T-helper 2 cell treated with Interferon-gamma antibody and Interleukin-4, amounts not matched to agents 5 μg/mL and 100 μg/mL, for 36 hours (primary cell): Measurements from ENCODE around the gene GBP6.
A peak's percentile ranks its signal among the peaks of the same experiment; 100 is the strongest.
"Not testable (repeated sequence)": the region's sequence is repeated elsewhere in the genome, so short reads cannot be mapped to it uniquely, and the experiment has no call there.

Source experiments
- DNase-seq: peaks from one replicate; pipeline ENCODE4 v3.0.0; 2021; ENCODE audit warnings: low spot score
- H3K27ac Mint-ChIP-seq: one replicate; pipeline ENCODE4 v1.8.0; 2021; ENCODE audit warnings: mild to moderate bottlenecking, mixed read lengths
- H3K27me3 Mint-ChIP-seq: one replicate; pipeline ENCODE4 v1.8.0; 2021; ENCODE audit warnings: low read depth, mixed read lengths
- H3K36me3 Mint-ChIP-seq: one replicate; pipeline ENCODE4 v1.8.0; 2021; ENCODE audit warnings: low read depth, mixed read lengths
- H3K4me1 Mint-ChIP-seq: one replicate; pipeline ENCODE4 v1.8.0; 2021; ENCODE audit warnings: low read depth, mixed read lengths
- H3K4me3 Mint-ChIP-seq: one replicate; pipeline ENCODE4 v1.8.0; 2022; ENCODE audit warnings: mild to moderate bottlenecking, moderate library complexity, mixed read lengths
- H3K9me3 Mint-ChIP-seq: one replicate; pipeline ENCODE4 v1.8.0; 2021; ENCODE audit warnings: mixed read lengths

GBP6 gene, protein sequence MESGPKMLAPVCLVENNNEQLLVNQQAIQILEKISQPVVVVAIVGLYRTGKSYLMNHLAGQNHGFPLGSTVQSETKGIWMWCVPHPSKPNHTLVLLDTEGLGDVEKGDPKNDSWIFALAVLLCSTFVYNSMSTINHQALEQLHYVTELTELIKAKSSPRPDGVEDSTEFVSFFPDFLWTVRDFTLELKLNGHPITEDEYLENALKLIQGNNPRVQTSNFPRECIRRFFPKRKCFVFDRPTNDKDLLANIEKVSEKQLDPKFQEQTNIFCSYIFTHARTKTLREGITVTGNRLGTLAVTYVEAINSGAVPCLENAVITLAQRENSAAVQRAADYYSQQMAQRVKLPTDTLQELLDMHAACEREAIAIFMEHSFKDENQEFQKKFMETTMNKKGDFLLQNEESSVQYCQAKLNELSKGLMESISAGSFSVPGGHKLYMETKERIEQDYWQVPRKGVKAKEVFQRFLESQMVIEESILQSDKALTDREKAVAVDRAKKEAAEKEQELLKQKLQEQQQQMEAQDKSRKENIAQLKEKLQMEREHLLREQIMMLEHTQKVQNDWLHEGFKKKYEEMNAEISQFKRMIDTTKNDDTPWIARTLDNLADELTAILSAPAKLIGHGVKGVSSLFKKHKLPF

DNA sequence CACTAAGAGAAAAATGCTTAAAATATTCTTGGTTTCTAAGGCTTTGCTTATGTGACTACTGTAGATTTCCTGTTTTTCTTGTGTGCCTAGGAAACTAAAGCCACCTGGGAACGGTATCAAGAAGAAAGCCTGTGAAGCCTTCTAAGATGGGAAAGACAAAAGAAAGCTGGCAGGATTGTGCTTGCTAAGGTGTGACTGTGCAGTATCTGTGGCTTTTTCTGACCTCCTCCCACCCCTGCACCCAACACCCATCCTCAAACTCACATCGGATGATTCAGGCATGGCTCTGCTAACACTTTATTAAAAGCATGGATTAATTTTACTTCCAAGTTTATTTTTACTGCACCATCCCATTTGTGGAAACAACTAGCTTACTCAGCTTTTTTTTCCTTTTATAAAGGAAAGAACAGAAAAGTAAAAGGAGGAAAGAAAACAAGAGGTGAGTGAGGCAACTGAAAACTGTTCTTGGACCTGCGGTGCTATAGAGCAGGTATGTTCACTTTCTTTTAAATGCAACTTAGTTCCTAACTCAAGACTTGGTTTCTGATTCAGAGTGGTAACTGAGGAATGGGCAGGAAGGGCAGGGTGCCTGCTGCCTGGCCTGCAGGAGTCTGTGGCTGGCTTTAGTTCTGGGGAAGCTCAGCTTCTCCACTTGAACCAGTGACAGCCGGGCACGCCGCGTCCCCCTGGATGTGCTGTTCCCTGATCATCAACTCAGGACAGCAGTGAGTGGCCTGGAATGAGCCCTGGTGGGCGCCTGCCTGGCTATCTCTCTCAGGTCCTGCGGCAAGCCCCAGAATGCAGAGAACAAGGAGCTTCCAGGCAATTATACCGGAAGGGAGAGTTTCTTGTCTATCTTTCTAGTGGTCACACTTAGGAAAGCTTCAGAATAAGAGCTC lies at the start of gene GBP6:
GBP6 (plus strand) TSS at position 422 of the 899 bp plus-strand sequence. CDS start 4,493 bp downstream, outside the sequence.
- H3K4me1 Mint-ChIP-seq = peaks cover 17% of the 10 kb centered on the region
- peak within 1 kb of the TSS; percentile 58 for H3K4me3 Mint-ChIP-seq

DNA sequence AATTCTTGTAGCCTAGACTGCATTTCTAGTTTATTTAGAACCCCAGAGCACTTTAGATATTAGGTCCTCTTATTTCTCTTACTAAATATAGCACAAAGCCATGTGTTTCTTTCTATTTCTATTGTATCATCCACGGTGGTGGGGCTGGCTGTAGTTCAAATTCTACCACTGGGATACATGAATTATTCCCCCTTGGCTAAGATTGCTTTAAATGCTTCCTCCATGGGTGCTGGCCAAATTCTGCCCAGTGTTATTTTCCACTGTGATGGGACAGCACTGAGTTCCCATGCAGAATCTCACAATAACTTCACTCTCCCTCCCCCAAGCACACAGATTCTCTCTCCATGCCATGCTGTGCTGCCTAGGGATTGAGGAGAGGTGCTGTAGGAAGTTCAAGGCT lies 41.5 kb upstream of the GBP6 start:
- Mint-ChIP-seq H3K27ac (no peak overlapping the region), H3K27me3 (peaks cover 10% of the 10 kb centered on the region), H3K4me1 (peaks cover 2% of the 10 kb centered on the region), H3K4me3 (no peak overlapping the region), H3K9me3 (peaks cover 72% of the 10 kb centered on the region), H3K36me3 (peaks cover 22% of the 10 kb centered on the region)
- no peak for DNase-seq

More for the DNA sequence above, at the start of gene GBP6:
- Mint-ChIP-seq H3K9me3 (no peaks in the 10 kb centered on the region), H3K27me3 (peaks cover 18% of the 10 kb centered on the region), H3K27ac (peak within 1 kb of the TSS; percentile 70), H3K36me3 (no peaks in the 10 kb centered on the region)
- DNase-seq = no peak

DNA sequence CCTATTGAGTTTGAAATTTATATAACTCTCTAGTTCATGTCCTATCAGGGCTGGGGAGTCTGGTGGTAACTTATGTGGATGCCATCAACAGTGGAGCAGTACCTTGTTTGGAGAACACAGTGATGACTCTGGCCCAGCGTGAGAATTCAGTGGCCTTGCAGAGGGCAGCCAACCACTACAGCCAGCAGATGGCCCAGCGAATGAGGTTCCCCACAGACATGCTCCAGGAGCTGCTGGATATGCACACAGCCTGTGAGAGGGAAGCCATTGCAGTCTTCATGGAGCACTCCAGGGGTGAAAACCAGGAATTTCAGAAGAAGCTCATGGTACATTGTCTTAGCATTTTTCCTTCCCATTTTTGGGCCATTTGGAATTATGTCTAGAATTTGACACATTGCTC lies 32.0 kb upstream of the GBP6 start:
- no peak for DNase-seq
- Mint-ChIP-seq H3K4me3 (no peak overlapping the region), H3K36me3 (peaks cover 6% of the 10 kb centered on the region), H3K4me1 (peaks cover 4% of the 10 kb centered on the region), H3K27me3 (peaks cover 16% of the 10 kb centered on the region), H3K27ac (no peak overlapping the region), H3K9me3 (peaks cover 24% of the 10 kb centered on the region)

DNA sequence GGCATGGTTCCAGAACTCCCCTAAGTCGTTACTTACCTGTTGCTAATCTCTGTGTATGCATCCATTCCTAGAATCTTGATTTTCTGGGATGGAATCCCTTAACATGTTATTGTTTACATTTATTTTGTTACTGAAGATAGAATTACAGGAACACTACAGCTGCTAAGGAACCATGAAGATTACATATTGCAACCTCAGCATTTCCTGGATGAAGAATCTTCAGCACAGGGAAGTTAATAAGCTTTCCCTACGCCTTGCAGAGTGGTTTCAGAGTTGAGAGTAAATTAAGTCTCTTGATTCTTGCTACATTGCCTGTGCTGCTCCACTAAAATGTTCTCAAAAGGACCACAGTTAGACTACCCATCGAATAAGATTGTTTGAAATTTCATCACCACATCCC lies 31.4 kb upstream of the GBP6 start:
- no peak for DNase-seq
- Mint-ChIP-seq H3K9me3 (peaks cover 24% of the 10 kb centered on the region), H3K4me1 (peaks cover 4% of the 10 kb centered on the region), H3K27ac (no peak overlapping the region), H3K4me3 (no peak overlapping the region), H3K36me3 (peaks cover 2% of the 10 kb centered on the region), H3K27me3 (peaks cover 13% of the 10 kb centered on the region)

DNA sequence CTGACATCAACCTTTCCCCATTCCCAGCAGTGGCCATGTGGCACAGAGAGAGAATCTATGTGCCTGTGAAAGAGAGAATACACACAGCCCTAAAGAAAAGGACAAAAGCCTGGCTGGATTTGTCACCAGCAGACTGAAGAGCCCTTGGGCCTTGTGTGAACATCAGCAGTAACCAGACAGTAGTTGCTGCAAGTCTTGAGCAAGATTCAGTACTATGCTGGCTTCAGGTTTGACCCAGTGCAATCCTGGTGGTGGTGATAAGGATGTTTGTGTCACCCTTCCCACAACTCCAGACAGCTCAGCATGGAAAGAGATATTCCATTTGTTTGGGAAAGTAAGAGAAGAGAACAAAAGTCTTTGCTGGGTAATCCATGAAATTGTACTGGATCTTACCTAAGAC lies 28.4 kb upstream of the GBP6 start:
- no peak overlapping the region for H3K4me3 Mint-ChIP-seq
- H3K27me3 Mint-ChIP-seq = peaks cover 3% of the 10 kb centered on the region
- H3K36me3 Mint-ChIP-seq = peaks cover 2% of the 10 kb centered on the region
- H3K4me1 Mint-ChIP-seq = peaks cover 4% of the 10 kb centered on the region
- peaks cover 13% of the 10 kb centered on the region for H3K9me3 Mint-ChIP-seq
- H3K27ac Mint-ChIP-seq = no peak overlapping the region
- no peak for DNase-seq

DNA sequence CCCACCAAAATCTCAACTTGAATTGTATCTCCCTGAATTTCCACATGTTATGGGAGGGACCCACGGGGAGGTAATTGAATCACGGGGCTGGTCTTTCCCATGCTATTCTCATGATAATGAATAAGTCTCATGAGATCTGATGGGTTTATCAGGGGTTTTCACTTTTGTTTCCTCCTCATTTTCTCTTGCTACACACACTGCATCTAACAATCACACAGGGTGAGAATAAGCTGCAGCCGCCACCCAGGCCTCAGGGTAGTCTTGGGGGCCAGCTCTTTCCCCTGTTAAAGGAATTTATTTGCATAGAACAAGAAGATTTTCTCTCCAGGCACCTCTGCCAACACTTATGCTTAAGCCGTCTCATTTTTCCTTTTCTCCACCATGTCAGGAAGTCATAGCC lies 26.0 kb upstream of the GBP6 start:
- Mint-ChIP-seq H3K27me3 (no peaks in the 10 kb centered on the region), H3K36me3 (no peaks in the 10 kb centered on the region), H3K27ac (no peak overlapping the region), H3K9me3 (peaks cover 10% of the 10 kb centered on the region), H3K4me3 (no peak overlapping the region), H3K4me1 (no peaks in the 10 kb centered on the region)
- DNase-seq = no peak

DNA sequence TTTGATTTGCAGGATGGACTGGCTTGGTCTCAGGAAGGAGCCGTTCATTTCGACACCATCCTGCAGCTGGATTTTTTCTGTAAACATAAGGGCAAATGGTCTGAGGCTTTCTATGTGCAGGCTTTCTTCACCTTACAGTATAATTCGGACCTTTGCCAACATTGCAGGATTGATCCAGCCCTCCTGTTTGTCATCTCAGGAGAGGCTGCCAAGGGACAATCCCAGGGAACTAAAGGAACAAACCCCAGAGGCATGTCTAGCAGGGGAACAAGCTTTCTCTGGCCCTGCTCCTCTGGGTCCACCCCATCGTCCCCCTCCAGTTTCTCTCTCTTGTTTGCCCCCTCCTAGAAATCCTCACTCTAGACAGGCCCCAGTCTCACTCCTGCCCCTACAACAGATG lies 24.8 kb upstream of the GBP6 start:
- Mint-ChIP-seq H3K27me3 (no peaks in the 10 kb centered on the region), H3K36me3 (peaks cover 3% of the 10 kb centered on the region), H3K4me3 (no peak overlapping the region), H3K27ac (no peak overlapping the region), H3K4me1 (no peaks in the 10 kb centered on the region), H3K9me3 (peaks cover 12% of the 10 kb centered on the region)
- DNase-seq = no peak

DNA sequence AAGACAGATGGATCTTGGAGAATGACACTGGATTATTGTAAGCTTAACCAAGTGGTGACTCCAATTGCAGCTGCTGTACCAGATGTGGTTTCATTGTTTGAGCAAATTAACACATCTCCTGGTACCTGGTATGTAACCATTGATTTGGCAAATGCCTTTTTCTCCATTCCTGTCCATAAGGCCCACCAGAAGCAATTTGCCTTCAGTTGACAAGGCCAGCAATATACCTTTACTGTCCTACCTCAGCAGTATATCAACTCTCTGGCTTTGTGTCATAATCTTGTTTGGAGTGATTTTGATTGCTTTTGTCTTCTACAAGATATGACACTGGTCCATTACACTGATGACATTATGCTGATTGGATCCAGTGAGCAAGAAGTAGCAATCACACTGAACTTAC lies 18.4 kb upstream of the GBP6 start:
- not testable (repeated sequence) for H3K27ac Mint-ChIP-seq

DNA sequence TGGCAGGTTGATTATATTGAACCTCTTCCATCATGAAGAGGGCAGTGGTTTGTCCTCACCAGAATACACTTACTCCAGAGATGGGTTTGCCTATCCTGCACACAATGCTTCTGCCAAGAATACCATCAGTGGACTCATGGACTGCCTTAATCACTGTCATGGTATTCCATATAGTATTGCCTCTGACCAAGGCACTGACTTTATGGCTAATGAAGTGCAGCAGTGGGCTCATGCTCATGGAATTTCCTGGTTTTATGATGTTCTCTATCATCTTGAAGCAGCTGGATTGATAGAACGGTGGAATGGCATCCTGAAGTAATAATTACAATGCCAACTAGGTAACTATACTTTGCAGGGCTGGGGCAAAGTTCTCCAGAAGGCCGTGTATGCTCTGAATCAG lies 16.6 kb upstream of the GBP6 start:
- Mint-ChIP-seq H3K36me3 (peaks cover 7% of the 10 kb centered on the region), H3K4me1 (peaks cover 3% of the 10 kb centered on the region), H3K27me3 (peaks cover 8% of the 10 kb centered on the region), H3K4me3 (no peak overlapping the region), H3K27ac (no peak overlapping the region), H3K9me3 (peaks cover 13% of the 10 kb centered on the region)
- no peak for DNase-seq

More for the DNA sequence above, 18.4 kb upstream of the GBP6 start:
- DNase-seq, H3K27me3 Mint-ChIP-seq, H3K4me1 Mint-ChIP-seq, H3K4me3 Mint-ChIP-seq, H3K36me3 Mint-ChIP-seq: not testable (repeated sequence)
- peaks cover 13% of the 10 kb centered on the region for H3K9me3 Mint-ChIP-seq

DNA sequence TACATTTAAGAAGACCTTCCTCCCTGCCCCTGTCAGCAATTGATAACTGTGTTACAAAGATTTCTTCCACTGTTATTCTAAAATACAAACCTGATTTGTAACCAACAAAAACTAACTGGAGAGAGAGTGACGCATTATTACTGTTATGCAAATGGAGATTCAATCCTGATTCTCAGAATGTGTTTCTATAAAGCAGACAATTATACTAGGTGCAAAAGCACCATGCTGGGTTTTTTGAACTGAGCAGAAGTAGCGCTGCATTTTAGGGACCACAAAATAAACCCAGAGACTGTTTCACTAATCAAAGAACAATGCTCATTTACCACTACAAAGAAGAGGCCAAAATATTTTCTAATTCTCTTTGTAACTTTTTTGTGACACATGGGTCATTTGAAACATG lies 13.6 kb upstream of the GBP6 start:
- Mint-ChIP-seq H3K27me3 (peaks cover 8% of the 10 kb centered on the region), H3K4me3 (no peak overlapping the region), H3K4me1 (peaks cover 6% of the 10 kb centered on the region), H3K27ac (no peak overlapping the region), H3K36me3 (peaks cover 2% of the 10 kb centered on the region), H3K9me3 (peaks cover 6% of the 10 kb centered on the region)
- no peak for DNase-seq

DNA sequence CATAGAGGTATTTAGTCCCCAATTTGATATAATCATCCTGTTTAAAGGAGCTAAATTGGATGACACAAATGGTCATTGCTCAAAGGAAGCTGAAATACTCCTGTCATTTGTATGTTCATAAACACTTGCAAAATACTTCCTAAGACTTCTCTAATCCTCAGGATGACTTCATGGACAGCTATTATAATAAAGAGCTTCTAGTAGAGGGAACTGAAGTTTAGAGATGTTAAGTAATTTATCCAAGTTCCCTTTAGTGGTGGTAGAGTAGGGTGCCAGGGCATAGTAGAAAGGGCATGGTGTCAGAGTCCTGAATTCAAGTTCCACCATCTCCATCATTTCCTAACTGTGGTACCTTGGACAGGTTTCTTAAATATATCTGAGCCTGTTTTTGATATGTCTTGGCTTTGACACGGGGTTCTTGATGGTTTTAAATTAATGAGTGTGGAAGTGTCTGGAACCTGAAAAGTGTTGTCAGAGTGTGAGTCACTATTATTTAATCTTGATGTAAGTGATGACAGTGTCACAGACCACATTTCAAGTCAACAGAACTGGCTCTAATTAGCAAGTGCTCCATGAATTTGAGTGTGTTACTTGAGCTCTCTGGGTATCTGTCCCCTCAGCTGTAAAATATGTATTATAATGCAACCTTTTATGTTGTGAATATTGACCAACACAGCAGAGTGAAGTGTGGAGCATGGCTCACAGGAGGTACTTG lies 12.1 kb upstream of the GBP6 start:
- Mint-ChIP-seq H3K27me3 (peaks cover 8% of the 10 kb centered on the region), H3K36me3 (no peaks in the 10 kb centered on the region), H3K27ac (no peak overlapping the region), H3K9me3 (no peaks in the 10 kb centered on the region), H3K4me3 (no peak overlapping the region), H3K4me1 (peaks cover 15% of the 10 kb centered on the region)
- no peak for DNase-seq

DNA sequence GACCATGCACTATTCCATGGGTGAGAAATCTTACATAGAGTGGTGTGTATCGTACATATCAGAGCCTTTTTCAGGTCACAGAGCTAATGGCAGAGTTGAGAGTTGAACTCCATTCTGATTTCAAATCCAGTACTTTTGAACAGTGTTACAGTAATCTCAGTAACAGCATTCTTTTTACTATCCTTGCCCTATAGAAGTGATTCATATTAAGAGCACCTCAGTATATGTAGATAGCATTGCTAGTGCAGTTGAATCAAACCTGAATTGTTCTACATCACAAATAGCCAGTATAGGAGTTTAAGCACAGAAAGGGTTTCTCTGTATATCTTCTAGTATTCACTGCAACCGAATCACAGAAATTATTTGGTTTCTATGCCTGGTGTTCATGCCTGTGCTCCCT lies 11.4 kb upstream of the GBP6 start:
- Mint-ChIP-seq H3K36me3 (no peaks in the 10 kb centered on the region), H3K4me3 (no peak overlapping the region), H3K4me1 (peaks cover 21% of the 10 kb centered on the region), H3K27me3 (peaks cover 8% of the 10 kb centered on the region), H3K9me3 (no peaks in the 10 kb centered on the region), H3K27ac (no peak overlapping the region)
- DNase-seq = no peak

DNA sequence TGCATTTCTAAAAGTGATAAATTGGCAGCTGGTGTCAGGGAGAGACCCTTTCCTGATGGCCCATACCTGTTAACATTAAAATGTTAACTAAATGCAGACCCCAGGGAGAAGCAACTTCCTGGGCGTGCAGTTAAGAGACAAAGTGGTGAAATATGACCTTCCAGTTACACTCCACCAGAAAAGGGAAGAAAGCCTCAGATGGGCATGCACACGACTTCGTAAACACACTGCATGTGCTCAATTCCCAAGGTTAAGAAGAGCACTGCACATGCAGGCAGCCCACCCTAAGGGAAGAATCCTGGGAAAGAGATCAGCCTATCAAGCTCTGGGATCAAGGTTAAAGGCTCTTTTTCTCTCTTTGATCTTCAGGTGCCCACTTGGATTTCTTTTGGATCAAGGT lies 9.7 kb upstream of the GBP6 start:
- no peak overlapping the region for H3K4me3 Mint-ChIP-seq
- no peak overlapping the region for H3K27ac Mint-ChIP-seq
- no peak for DNase-seq
- no peaks in the 10 kb centered on the region for H3K9me3 Mint-ChIP-seq
- H3K4me1 Mint-ChIP-seq = peaks cover 35% of the 10 kb centered on the region
- H3K36me3 Mint-ChIP-seq = peaks cover 2% of the 10 kb centered on the region
- H3K27me3 Mint-ChIP-seq = peaks cover 8% of the 10 kb centered on the region
